Measurements from ENCODE around the gene SCARF2.
"Not testable (repeated sequence)": the region's sequence is repeated elsewhere in the genome, so short reads cannot be mapped to it uniquely, and the experiment has no call there.

Gene SCARF2

GRCh38 chr22:20395181-20395906, 42.3 kb downstream of the SCARF2 start:
- no peak for TF ChIP-seq JUND (IDR thresholded peaks at IDR 0.05; ENCODE audit: low read depth)
- DNase-seq (ENCODE audit: low read depth in 1 of 2, low spot score in 1 of 2) = no peak
- in situ Hi-C loops (cut with HindIII; ENCODE audit: low pct_unique_long_range_greater_than_20kb, low sequenced_read_pairs) = no loop called here

DNA sequence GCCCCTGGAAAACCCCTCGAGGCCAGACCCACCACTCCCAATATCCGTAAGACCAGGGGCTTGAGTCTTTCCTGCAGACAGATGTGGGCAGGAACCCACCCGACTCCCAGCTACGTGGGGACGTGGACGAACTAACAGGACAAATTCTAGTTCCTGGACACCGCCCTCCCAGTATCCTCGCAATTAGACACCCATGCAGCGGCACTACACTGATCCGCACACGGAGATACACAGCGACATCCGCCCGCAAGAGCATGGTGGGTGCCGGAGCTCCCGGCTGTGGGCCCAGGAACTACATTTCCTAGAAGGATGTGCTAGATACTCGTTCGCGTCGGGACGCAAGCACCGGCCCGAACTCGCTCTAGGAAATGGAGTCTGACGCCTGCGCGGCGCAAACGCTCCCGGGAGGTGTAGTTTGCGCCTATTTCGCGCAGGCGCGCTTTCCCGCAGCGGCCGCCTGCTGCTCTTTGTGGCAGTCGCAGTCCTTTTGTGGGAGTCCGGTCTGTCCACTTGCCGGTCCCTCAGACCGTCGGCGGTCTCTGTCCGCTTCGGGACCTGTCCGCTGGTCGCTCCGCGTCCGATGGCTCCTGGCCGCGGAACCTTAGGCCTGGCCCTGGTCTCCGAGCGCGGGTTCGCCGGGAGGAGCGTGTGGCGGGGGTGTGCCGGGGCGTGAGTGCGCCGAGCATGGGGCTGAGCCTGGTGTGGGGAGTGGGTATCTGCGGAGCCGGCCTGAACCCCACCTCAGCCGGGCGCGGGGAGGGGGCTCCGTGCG, 43.7 kb downstream of the SCARF2 start, which contains the start of gene ZNF74:
TSS of gene ZNF74 (plus strand) at position 447 of the 772 bp plus-strand sequence. CDS start 478 bp downstream, outside the sequence.
- in situ Hi-C loops (cut with HindIII; ENCODE audit: low pct_unique_long_range_greater_than_20kb, low sequenced_read_pairs) = no loop called here
- DNase-seq (ENCODE audit: low read depth in 1 of 2, low spot score in 1 of 2) = peak; percentile 66 to 93
- no peak for TF ChIP-seq JUND (IDR thresholded peaks at IDR 0.05; ENCODE audit: low read depth)

- no peak for DNase-seq (ENCODE audit: low read depth in 1 of 2, low spot score in 1 of 2)
- TF ChIP-seq JUND (IDR thresholded peaks at IDR 0.05; ENCODE audit: low read depth) = no peak
- in situ Hi-C loops (cut with HindIII; ENCODE audit: low pct_unique_long_range_greater_than_20kb, low sequenced_read_pairs) = no loop called here
Observed at GRCh38 chr22:20392983-20393704, 44.5 kb downstream of the SCARF2 start.

- in situ Hi-C loops (cut with HindIII; ENCODE audit: low pct_unique_long_range_greater_than_20kb, low sequenced_read_pairs); DNase-seq (ENCODE audit: low read depth in 1 of 2, low spot score in 1 of 2): not testable (repeated sequence)
Observed at GRCh38 chr22:20392365-20392881, 45.2 kb downstream of the SCARF2 start.

DNA sequence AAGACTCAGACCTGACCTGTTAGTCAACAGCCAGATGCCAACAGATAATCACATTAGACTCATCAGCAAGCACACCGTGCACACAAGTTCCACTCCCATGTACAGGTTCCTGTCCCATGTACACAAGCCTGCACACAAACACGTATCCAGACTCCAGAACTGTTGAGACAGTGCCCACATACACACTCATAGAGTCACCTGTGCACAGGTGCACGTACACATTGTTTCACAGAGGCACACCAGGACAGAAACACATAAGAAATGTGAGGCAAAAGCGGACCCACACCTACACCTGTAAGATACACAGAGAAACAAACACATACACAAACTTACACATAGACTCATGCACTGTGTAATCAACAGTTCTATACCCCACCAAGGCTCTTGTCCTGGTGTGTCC, 46.4 kb downstream of the SCARF2 start:
- in situ Hi-C loops (cut with HindIII; ENCODE audit: low pct_unique_long_range_greater_than_20kb, low sequenced_read_pairs) = no loop called here
- no peak for TF ChIP-seq JUND (IDR thresholded peaks at IDR 0.05; ENCODE audit: low read depth)
- DNase-seq (ENCODE audit: low read depth in 1 of 2, low spot score in 1 of 2) = no peak

DNA sequence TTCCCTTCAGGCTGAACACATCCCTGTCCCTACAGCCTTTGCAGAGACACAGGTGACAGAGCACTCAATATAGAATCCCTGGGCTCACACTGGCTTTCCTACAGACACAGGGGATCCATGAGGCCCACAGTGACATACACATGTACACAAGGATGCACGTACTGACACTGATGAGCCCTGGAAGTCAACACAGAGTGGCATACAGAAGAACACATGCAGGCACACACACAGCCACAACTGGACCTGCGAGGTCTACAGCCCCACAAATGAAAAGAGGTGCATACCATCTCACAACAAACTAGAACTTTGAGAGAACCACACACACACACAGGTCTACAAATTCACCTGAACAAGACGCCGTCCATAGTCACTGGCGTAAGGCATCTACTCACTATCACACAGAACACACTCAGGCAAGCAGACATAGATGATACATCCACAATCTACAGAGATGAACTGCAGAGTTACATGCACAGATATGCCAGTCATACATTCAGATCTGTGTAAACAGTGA, 47.2 kb downstream of the SCARF2 start:
- in situ Hi-C loops (cut with HindIII; ENCODE audit: low pct_unique_long_range_greater_than_20kb, low sequenced_read_pairs) = no loop called here
- DNase-seq (ENCODE audit: low read depth in 1 of 2, low spot score in 1 of 2) = no peak
- TF ChIP-seq JUND (IDR thresholded peaks at IDR 0.05; ENCODE audit: low read depth) = no peak

DNA sequence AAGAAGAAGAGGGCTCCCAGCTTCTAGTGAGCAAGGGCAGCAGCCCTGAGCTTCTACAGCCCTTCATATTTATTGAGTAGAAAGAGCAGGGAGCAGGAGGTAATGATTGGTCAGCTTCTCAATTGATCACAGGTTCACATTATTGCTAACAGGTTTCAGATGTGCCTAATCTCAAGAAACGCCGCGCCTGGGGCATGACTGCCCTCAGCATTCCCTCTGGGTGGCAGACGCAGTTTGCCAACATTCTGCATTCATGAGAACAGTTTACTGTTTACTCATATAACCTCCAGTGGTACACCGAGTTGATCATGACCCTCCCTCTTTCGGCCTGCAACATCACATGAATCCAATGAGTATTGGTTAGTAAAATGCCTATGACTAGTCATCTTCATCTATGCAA, 48.3 kb downstream of the SCARF2 start:
- no peak for DNase-seq (ENCODE audit: low read depth in 1 of 2, low spot score in 1 of 2)
- in situ Hi-C loops (cut with HindIII; ENCODE audit: low pct_unique_long_range_greater_than_20kb, low sequenced_read_pairs) = no loop called here
- TF ChIP-seq JUND (IDR thresholded peaks at IDR 0.05; ENCODE audit: low read depth) = no peak

DNA sequence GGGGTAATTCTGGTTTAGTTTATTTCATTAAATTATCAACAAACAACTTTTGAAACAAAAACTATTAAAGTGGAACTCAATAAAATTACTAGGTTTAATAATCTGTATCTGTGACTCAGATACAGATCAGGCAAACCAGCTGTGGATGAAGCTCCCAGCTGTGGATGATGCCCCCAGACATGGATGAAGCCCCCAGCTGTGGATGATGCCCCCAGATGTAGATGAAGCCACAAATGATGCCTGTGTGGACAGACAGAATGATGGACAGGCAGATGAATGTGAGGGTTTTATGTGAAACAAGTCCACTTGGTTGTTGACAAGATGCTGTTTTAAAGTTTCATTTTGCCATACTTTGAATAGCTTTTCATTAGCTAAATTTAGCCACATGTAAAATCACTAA, 49.4 kb downstream of the SCARF2 start:
- TF ChIP-seq JUND (IDR thresholded peaks at IDR 0.05; ENCODE audit: low read depth) = no peak

DNA sequence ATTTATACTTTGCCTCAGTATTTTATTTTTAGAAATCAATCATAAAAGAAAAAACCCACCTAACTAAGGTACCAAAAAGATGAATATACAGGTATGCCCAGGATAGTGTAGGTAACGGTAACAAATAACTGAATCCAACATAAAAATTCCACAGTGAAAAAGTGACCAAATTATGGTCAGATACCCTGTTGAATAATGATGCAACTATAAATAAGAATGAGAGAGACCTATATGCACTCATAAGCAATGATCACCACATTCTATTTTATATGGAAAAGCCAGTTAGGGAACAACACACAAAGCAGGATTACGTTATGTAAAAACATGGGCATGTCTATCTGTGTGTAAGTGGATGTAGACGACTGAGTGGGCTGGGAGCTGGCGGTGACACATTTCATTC, 50.7 kb downstream of the SCARF2 start:
- in situ Hi-C loops (cut with HindIII; ENCODE audit: low pct_unique_long_range_greater_than_20kb, low sequenced_read_pairs) = no loop called here
- TF ChIP-seq JUND (IDR thresholded peaks at IDR 0.05; ENCODE audit: low read depth) = no peak
- no peak for DNase-seq (ENCODE audit: low read depth in 1 of 2, low spot score in 1 of 2)

More for the DNA sequence above, 49.4 kb downstream of the SCARF2 start:
- DNase-seq (ENCODE audit: low read depth in 1 of 2, low spot score in 1 of 2) = no peak
- in situ Hi-C loops (cut with HindIII; ENCODE audit: low pct_unique_long_range_greater_than_20kb, low sequenced_read_pairs) = no loop called here

DNA sequence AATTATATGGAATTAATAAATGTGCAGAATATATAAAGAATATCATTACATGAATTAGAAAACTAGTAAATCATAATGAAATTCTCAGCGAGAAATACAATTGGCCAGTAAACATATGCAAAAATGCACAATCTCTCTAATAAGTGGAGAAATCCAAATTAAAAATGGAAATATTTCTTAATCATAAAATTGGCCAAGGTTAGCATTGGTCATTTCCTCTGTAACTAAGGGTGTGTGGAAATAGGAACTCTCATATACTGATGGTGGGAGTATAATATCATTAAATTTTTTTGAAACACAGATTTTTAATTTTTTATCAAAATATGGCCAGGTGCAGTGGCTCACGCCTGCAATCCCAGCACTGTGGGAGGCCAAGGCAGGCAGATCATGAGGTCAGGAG, 51.3 kb downstream of the SCARF2 start:
- in situ Hi-C loops (cut with HindIII; ENCODE audit: low pct_unique_long_range_greater_than_20kb, low sequenced_read_pairs) = no loop called here
- TF ChIP-seq JUND (IDR thresholded peaks at IDR 0.05; ENCODE audit: low read depth) = no peak
- no peak for DNase-seq (ENCODE audit: low read depth in 1 of 2, low spot score in 1 of 2)

DNA sequence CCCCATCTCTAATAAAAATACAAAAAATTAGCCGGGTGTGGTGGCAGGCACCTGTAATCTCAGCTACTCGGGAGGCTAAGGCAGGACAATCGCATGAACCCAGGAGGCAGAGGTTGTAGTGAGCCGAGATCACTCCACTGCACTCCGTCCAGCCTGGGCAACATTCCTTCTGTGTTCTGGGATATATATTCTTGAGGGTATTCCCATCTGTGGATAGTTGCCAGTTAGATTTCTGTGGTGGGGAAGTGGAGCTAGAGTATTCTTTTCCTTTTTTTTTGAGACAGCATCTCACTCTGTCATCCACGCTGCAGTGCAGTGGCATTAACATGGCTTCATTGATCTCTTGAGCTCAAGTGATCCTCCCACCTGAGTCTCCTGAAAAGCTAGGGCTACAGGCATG, 52.8 kb downstream of the SCARF2 start:
- in situ Hi-C loops (cut with HindIII; ENCODE audit: low pct_unique_long_range_greater_than_20kb, low sequenced_read_pairs) = no loop called here
- no peak for DNase-seq (ENCODE audit: low read depth in 1 of 2, low spot score in 1 of 2)
- no peak for TF ChIP-seq JUND (IDR thresholded peaks at IDR 0.05; ENCODE audit: low read depth)

GRCh38 chr22:20384171-20384570, 53.5 kb downstream of the SCARF2 start:
- in situ Hi-C loops (cut with HindIII; ENCODE audit: low pct_unique_long_range_greater_than_20kb, low sequenced_read_pairs) = no loop called here
- TF ChIP-seq JUND (IDR thresholded peaks at IDR 0.05; ENCODE audit: low read depth) = no peak
- DNase-seq (ENCODE audit: low read depth in 1 of 2, low spot score in 1 of 2) = no peak

All from T47D (cell line).